Suppressor macrophage (primary cell): Measurements from ENCODE around the gene CYP27B1.

Experiments
- DNase-seq, 4 experiments: peaks; one replicate each; pipeline ENCODE4 v3.0.0-alpha.2; 2020 to 2022

The CYP27B1 gene

GRCh38 chr12:57765003-57765697 lies 1.7 kb downstream of the CYP27B1 start:
- DNase-seq, result peak in 3 of 4 experiments; percentile 40 to 73 (median 60)

- DNase-seq, result peak in 3 of 4 experiments; percentile 14 to 27 (median 14)
These were observed 2.2 kb downstream of the CYP27B1 start for GRCh38 chr12:57764662-57765002.

- DNase-seq, result no peak
These were observed 2.8 kb downstream of the CYP27B1 start for GRCh38 chr12:57763881-57764661.

GRCh38 chr12:57762463-57762862 lies 4.4 kb downstream of the CYP27B1 start:
- no peak for DNase-seq

GRCh38 chr12:57761391-57761998 lies 5.4 kb downstream of the CYP27B1 start:
- DNase-seq, result no peak

- no peak for DNase-seq
These were observed 6.4 kb downstream of the CYP27B1 start for GRCh38 chr12:57760347-57760982.

- no peak for DNase-seq
These were observed 7.4 kb downstream of the CYP27B1 start for GRCh38 chr12:57759360-57759980.

GRCh38 chr12:57758552-57759359 lies 8.1 kb downstream of the CYP27B1 start:
- DNase-seq, result no peak

- no peak for DNase-seq
These were observed 9.1 kb downstream of the CYP27B1 start for GRCh38 chr12:57757771-57758170.

GRCh38 chr12:57756406-57757341 lies 10.2 kb downstream of the CYP27B1 start:
- DNase-seq, result peak; percentile 72 to 84 (median 78)

- DNase-seq, result peak in 3 of 4 experiments; percentile 11 to 42 (median 30)
These were observed 11.2 kb downstream of the CYP27B1 start for GRCh38 chr12:57755454-57756372.

- no peak for DNase-seq
These were observed 11.8 kb downstream of the CYP27B1 start for GRCh38 chr12:57755194-57755453.

GRCh38 chr12:57754411-57755193 lies 12.3 kb downstream of the CYP27B1 start, which contains the start of gene MARCHF9:
Gene MARCHF9 (plus strand): TSS chr12:57755103. CDS start chr12:57755529, 426 bp downstream.
- DNase-seq, result peak in 3 of 4 experiments; percentile 9 to 56 (median 41)

- DNase-seq, result no peak
These were observed 13.0 kb downstream of the CYP27B1 start for GRCh38 chr12:57753756-57754337.

- no peak for DNase-seq
These were observed 14.2 kb downstream of the CYP27B1 start for GRCh38 chr12:57752668-57753000.

- peak; percentile 99 for DNase-seq
These were observed 14.8 kb downstream of the CYP27B1 start, which contains the start of gene CDK4 for GRCh38 chr12:57751788-57752667. Gene CDK4 (minus strand): TSS chr12:57752310. CDS start chr12:57751717, 593 bp downstream.

- peak in 1 of 4 experiments; percentile 7 for DNase-seq
These were observed 15.5 kb downstream of the CYP27B1 start for GRCh38 chr12:57751432-57751787.
